Astrocyte (in vitro differentiated cells and primary cell): Measurements from ENCODE around the gene ATRNL1. TPM values are rescaled to one million over a fixed set of nuclear protein-coding genes. Genes with fewer than 3 reads are reported as not detected.
"Not testable (repeated sequence)": the region's sequence is repeated elsewhere in the genome, so short reads cannot be mapped to it uniquely, and the experiment has no call there.

ENCODE experiments used
- DNase-seq: peaks from one replicate; pipeline ENCODE4 v3.0.0-alpha.2; 2010; ENCODE audit warnings: low read depth
- FAIRE-seq: peaks from 2 replicates; lab custom pipeline; 2011; peaks lifted over from hg19 to GRCh38; lab: Jason Lieb, UNC
- H2AFZ ChIP-seq: 2 replicates; pipeline ENCODE4 v1.6.0; 2012; ENCODE audit warnings: low read depth, low read length, inconsistent platforms
- H3K27ac ChIP-seq: 2 replicates; pipeline ENCODE4 v1.5.1; 2011; ENCODE audit warnings: low read depth, low read length, inconsistent platforms
- H3K27me3 ChIP-seq: 2 replicates; pipeline ENCODE4 v1.6.0; 2011; ENCODE audit warnings: low read length, inconsistent platforms; ENCODE audit not compliant: insufficient read depth
- H3K36me3 ChIP-seq: 2 replicates; pipeline ENCODE4 v1.5.1; 2011; ENCODE audit warnings: low read length, inconsistent platforms; ENCODE audit not compliant: insufficient read depth
- H3K4me1 ChIP-seq: 2 replicates; pipeline ENCODE4 v1.5.1; 2011; ENCODE audit warnings: low read length, inconsistent platforms; ENCODE audit not compliant: insufficient read depth
- H3K4me2 ChIP-seq: 2 replicates; pipeline ENCODE4 v1.6.0; 2012; ENCODE audit warnings: low read length, inconsistent platforms
- H3K4me3 ChIP-seq: 2 replicates; pipeline ENCODE4 v1.5.1; 2011; ENCODE audit warnings: low read depth, mild to moderate bottlenecking, low read length, inconsistent platforms; ENCODE audit not compliant: insufficient read depth
- H3K79me2 ChIP-seq: 2 replicates; pipeline ENCODE4 v1.6.0; 2012; ENCODE audit warnings: mild to moderate bottlenecking, low read length, inconsistent platforms; ENCODE audit not compliant: insufficient read depth
- H3K9ac ChIP-seq: 2 replicates; pipeline ENCODE4 v1.6.0; 2012; ENCODE audit warnings: mild to moderate bottlenecking, low read length, inconsistent platforms
- H3K9me3 ChIP-seq: 2 replicates; pipeline ENCODE4 v1.5.1; 2012; ENCODE audit warnings: low read depth, mild to moderate bottlenecking, low read length, inconsistent platforms; ENCODE audit not compliant: insufficient read depth
- H4K20me1 ChIP-seq: 2 replicates; pipeline ENCODE4 v1.6.0; 2012; ENCODE audit warnings: low read length, inconsistent platforms; ENCODE audit not compliant: insufficient read depth
- H3K27ac Mint-ChIP-seq: one replicate; pipeline ENCODE4 v1.8.0; 2021; ENCODE audit warnings: mild to moderate bottlenecking, mixed read lengths; ENCODE audit not compliant: unreplicated experiment
- H3K27me3 Mint-ChIP-seq: one replicate; pipeline ENCODE4 v1.8.0; 2021; ENCODE audit warnings: low read depth, mixed read lengths; ENCODE audit not compliant: unreplicated experiment
- H3K36me3 Mint-ChIP-seq: one replicate; pipeline ENCODE4 v1.8.0; 2021; ENCODE audit warnings: low read depth, mixed read lengths; ENCODE audit not compliant: unreplicated experiment
- H3K4me1 Mint-ChIP-seq: one replicate; pipeline ENCODE4 v1.8.0; 2021; ENCODE audit warnings: low read depth, mixed read lengths; ENCODE audit not compliant: unreplicated experiment
- H3K4me3 Mint-ChIP-seq: one replicate; pipeline ENCODE4 v1.8.0; 2021; ENCODE audit warnings: mild to moderate bottlenecking, moderate library complexity, mixed read lengths; ENCODE audit not compliant: unreplicated experiment
- H3K9me3 Mint-ChIP-seq: one replicate; pipeline ENCODE4 v1.8.0; 2021; ENCODE audit warnings: mild to moderate bottlenecking, mixed read lengths; ENCODE audit not compliant: unreplicated experiment
- CTCF ChIP-seq: IDR thresholded peaks from 2 replicates; pipeline ENCODE4 v1.5.1; 2011; ENCODE audit warnings: low read depth, mild to moderate bottlenecking, inconsistent platforms, low read length, moderate library complexity; ENCODE audit not compliant: insufficient read depth
- EZH2 ChIP-seq: IDR thresholded peaks from 2 replicates; pipeline ENCODE4 v1.6.1; 2012; ENCODE audit warnings: mild to moderate bottlenecking, low read length, inconsistent platforms; ENCODE audit not compliant: insufficient read depth
- total RNA-seq: library from RNA; stranded (reverse); gene quantifications from 2 replicates; pipeline ENCODE4 v1.2.1, GENCODE V29; 2021

ATRNL1 gene
- total RNA-seq, 1 donor from 2014 or later, result 17.5 TPM

GRCh38 chr10:115402699-115403098 lies 309.5 kb downstream of the ATRNL1 start:
- DNase-seq, result peak; percentile 44

DNA sequence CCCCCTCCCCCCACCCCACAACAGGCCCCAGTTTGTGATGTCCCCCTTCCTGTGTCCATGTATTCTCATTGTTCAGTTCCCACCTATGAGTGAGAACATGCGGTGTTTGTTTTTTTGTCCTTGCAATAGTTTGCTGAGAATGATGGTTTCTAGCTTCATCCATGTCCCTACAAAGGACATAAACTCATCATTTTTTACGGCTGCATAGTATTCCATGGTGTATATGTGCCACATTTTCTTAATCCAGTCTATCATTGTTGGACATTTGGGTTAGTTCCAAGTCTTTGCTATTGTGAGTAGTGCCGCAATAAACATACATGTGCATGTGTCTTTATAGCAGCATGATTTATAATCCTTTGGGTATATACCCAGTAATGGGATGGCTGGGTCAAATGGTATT lies 312.7 kb downstream of the ATRNL1 start:
- not testable (repeated sequence) for H3K4me1 ChIP-seq, H3K27me3 Mint-ChIP-seq, H3K9me3 ChIP-seq, H3K4me1 Mint-ChIP-seq, DNase-seq, FAIRE-seq, H3K4me3 Mint-ChIP-seq, H3K4me3 ChIP-seq, H3K9ac ChIP-seq, H3K36me3 ChIP-seq, H2AFZ ChIP-seq, H4K20me1 ChIP-seq, H3K36me3 Mint-ChIP-seq, H3K27ac Mint-ChIP-seq, H3K79me2 ChIP-seq, H3K4me2 ChIP-seq, H3K27me3 ChIP-seq, H3K27ac ChIP-seq, H3K9me3 Mint-ChIP-seq

More at GRCh38 chr10:115402699-115403098, 309.5 kb downstream of the ATRNL1 start:
- H2AFZ ChIP-seq, result no peak overlapping the region
- Mint-ChIP-seq H3K4me3 (no peak overlapping the region), H3K27ac (no peak overlapping the region), H3K9me3 (peaks cover 2% of the 10 kb centered on the region), H3K4me1 (peaks cover 3% of the 10 kb centered on the region), H3K27me3 (no peaks in the 10 kb centered on the region), H3K36me3 (no peaks in the 10 kb centered on the region)
- no peak overlapping the region for H3K27ac ChIP-seq
- TF ChIP-seq CTCF (no peak), EZH2 (no peak)
- H3K79me2 ChIP-seq, result no peaks in the 10 kb centered on the region
- no peaks in the 10 kb centered on the region for H3K9me3 ChIP-seq
- H3K9ac ChIP-seq, result no peak overlapping the region
- no peaks in the 10 kb centered on the region for H3K36me3 ChIP-seq
- H3K4me2 ChIP-seq, result no peak overlapping the region
- H3K4me3 ChIP-seq, result no peak overlapping the region
- no peaks in the 10 kb centered on the region for H4K20me1 ChIP-seq
- FAIRE-seq, result no peak
- H3K27me3 ChIP-seq, result no peaks in the 10 kb centered on the region
- H3K4me1 ChIP-seq, result no peaks in the 10 kb centered on the region

GRCh38 chr10:115409347-115409746 lies 316.2 kb downstream of the ATRNL1 start:
- Histone ChIP-seq H3K79me2 (no peaks in the 10 kb centered on the region), H3K9ac (no peak overlapping the region), H3K27me3 (no peaks in the 10 kb centered on the region), H3K36me3 (no peaks in the 10 kb centered on the region), H2AFZ (no peak overlapping the region), H3K4me3 (no peak overlapping the region), H3K27ac (no peak overlapping the region), H3K4me2 (no peak overlapping the region), H3K4me1 (no peaks in the 10 kb centered on the region), H3K9me3 (no peaks in the 10 kb centered on the region), H4K20me1 (no peaks in the 10 kb centered on the region)
- Mint-ChIP-seq H3K4me3 (no peak overlapping the region), H3K27ac (no peak overlapping the region), H3K36me3 (no peaks in the 10 kb centered on the region), H3K27me3 (no peaks in the 10 kb centered on the region), H3K9me3 (peaks cover 2% of the 10 kb centered on the region), H3K4me1 (no peaks in the 10 kb centered on the region)
- DNase-seq (no peak), FAIRE-seq (no peak)
- TF ChIP-seq CTCF (no peak), EZH2 (no peak)
